ENCODE data around the gene ADARB2.

ADARB2 gene

GRCh38 chr10:1213252-1214070 is 523.9 kb downstream of the ADARB2 start:
- TF ChIP-seq FOXP2 (optimal IDR thresholded peaks at IDR 0.05; ENCODE audit: borderline replicate concordance, extremely low read depth, extremely low read length, insufficient read depth) (no peak), SIN3A (IDR thresholded peaks at IDR 0.05; ENCODE audit: borderline replicate concordance, insufficient read depth, low read length) (no peak), TAF1 (IDR thresholded peaks at IDR 0.05; ENCODE audit: borderline replicate concordance, insufficient read depth, low read length) (no peak), REST (IDR thresholded peaks at IDR 0.05; ENCODE audit: insufficient read depth in 1 of 2, low read depth in 2 of 2, low read length in 2 of 2) (no peak), POLR2AphosphoS5 (IDR thresholded peaks at IDR 0.05; ENCODE audit: low read depth, low read length) (no peak)

- TF ChIP-seq TAF1 (IDR thresholded peaks at IDR 0.05; ENCODE audit: borderline replicate concordance, insufficient read depth, low read length) (no peak), SIN3A (IDR thresholded peaks at IDR 0.05; ENCODE audit: borderline replicate concordance, insufficient read depth, low read length) (no peak), POLR2AphosphoS5 (IDR thresholded peaks at IDR 0.05; ENCODE audit: low read depth, low read length) (no peak), FOXP2 (optimal IDR thresholded peaks at IDR 0.05; ENCODE audit: borderline replicate concordance, extremely low read depth, extremely low read length, insufficient read depth) (no peak), REST (IDR thresholded peaks at IDR 0.05; ENCODE audit: insufficient read depth in 1 of 2, low read depth in 2 of 2, low read length in 2 of 2) (no peak)
Observed at GRCh38 chr10:1212571-1213141, 524.7 kb downstream of the ADARB2 start.

- TF ChIP-seq REST (IDR thresholded peaks at IDR 0.05; ENCODE audit: insufficient read depth in 1 of 2, low read depth in 2 of 2, low read length in 2 of 2) (no peak), FOXP2 (optimal IDR thresholded peaks at IDR 0.05; ENCODE audit: borderline replicate concordance, extremely low read depth, extremely low read length, insufficient read depth) (no peak), TAF1 (IDR thresholded peaks at IDR 0.05; ENCODE audit: borderline replicate concordance, insufficient read depth, low read length) (no peak), POLR2AphosphoS5 (IDR thresholded peaks at IDR 0.05; ENCODE audit: low read depth, low read length) (no peak), SIN3A (IDR thresholded peaks at IDR 0.05; ENCODE audit: borderline replicate concordance, insufficient read depth, low read length) (no peak)
Observed at GRCh38 chr10:1211844-1212570, 525.3 kb downstream of the ADARB2 start.

- no peak for TF ChIP-seq SIN3A (IDR thresholded peaks at IDR 0.05; ENCODE audit: borderline replicate concordance, insufficient read depth, low read length)
- no peak for TF ChIP-seq REST (IDR thresholded peaks at IDR 0.05; ENCODE audit: insufficient read depth in 1 of 2, low read depth in 2 of 2, low read length in 2 of 2)
- no peak for TF ChIP-seq POLR2AphosphoS5 (IDR thresholded peaks at IDR 0.05; ENCODE audit: low read depth, low read length)
- TF ChIP-seq FOXP2 (optimal IDR thresholded peaks at IDR 0.05; ENCODE audit: borderline replicate concordance, extremely low read depth, extremely low read length, insufficient read depth), result no peak
- no peak for TF ChIP-seq TAF1 (IDR thresholded peaks at IDR 0.05; ENCODE audit: borderline replicate concordance, insufficient read depth, low read length)
Observed at GRCh38 chr10:1210667-1211066, 526.7 kb downstream of the ADARB2 start.
